SW 1271 (cell line): ENCODE results near the gene RDH14.

ENCODE experiments used
- DNase-seq, 2 experiments: peaks; one replicate each; lab custom pipeline; 2025; lab: John Stamatoyannopoulos, UW

RDH14 gene

DNA sequence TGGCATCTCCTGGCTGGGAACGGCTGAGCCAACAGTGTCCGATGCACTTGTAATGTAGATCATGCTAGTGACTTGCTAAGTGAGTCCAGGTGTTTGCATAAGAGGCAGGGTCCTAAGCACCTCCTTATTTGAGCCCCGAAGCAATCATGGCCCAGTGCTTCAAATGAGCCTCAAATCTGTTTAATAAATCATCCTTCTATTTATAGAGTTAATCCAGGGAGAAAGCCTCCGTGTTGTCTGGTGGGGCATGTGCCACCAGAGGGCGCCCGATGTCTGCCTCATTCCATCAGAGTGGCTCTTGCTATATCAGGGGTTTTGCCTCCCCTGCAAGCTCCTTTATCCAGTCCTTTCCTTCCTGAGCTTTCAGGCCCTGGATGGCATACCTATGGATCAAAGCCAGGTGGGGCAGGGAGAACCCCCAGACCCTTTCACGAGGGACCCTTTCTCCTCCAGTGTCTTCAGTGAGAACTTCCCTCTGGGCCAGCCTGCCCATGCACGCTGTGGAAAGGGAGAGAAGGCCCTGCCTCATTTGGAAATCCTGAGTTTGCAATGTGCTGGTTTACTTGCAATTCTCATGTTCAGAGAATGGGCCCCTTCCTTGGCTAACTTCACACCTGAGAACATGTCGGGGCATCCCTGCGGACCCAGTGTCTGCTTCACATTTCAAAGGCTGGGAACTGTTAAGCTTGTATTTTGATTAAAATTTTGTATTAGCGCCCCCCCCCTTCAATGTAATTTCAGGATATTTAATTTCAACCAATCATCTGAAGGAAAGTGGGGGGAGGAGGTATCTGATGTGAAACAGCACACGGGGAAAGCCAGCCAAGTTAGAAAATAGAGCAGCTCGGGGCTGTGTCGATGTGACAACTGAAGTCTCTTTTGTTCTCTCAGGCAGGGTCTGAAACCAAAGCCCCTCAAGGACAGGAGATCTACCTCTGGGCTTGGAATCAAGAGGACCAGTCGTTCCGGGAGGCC is 39.7 kb downstream of the RDH14 start:
- DNase-seq = peak; percentile 18 to 71

DNA sequence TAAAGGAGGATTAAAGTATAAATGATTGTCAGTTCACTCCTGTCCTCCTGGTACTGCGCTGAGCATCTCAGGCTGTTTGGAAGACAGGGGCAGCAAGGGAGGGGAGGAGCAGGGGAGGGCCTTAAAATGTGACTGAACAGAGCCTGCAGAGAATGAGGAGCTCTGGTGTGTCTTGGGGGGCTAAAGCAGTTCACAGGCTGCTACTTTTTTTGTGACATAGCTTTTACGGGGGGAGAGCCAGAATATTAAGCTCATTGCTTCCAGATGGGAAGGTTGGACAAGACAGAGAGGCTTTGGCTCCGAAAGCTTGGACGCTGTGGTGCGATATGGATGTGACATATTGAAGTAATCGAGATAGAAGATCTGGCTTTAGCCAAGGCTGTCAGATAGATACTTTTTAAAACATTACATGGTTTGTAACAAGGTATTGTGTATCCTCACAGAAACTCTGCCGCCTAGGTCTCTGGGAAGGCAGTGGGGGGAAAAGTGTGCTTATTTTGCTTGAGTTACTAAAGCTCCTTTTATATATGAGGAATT is 40.5 kb downstream of the RDH14 start:
- no peak for DNase-seq

DNA sequence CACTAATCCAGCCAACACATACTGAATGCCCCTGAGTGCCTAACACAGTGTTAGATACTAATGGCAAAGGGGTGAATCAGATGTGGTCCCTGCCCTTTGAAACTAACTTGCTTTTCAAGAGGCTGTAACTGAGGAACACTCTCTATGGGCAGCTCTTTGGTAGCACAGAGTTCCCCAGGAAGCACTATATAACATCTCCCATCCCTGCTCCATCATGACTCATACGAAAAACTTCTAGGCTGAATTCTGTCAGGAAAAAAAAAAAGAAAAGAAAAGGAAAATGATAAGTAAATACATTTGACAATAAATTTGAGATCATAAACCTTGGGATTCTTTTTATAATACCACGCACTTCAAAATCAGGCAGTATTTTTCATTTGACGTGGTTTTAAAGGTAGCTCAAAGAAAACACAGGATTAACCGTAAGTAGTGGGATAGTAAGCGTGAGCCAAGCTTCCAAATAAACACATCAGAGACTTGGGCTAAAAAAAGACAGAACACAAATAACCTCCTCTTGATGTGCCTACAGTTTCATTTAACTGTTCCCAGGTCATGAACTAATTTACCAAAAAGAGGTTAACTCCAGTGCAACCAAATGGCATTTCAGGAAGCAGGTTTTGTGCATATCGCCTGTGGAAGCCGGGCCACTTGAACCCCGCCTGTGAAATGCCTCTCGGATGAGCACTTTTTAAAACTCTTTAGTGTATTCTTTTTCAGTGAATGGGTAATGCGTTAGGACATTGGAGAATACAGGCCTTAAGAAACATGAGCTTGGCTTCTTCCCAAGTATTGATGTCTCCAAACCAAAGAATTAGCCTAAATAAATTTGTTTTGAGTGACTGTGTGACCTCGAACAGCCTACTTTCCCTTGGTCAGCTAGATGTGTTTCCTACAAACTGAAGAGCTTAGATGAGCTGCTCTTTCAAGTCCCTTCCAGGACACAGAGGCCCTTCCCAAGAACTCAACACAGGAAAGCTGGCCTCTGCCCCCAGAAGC is 42.0 kb downstream of the RDH14 start:
- DNase-seq = peak in 1 of 2 experiments; percentile 16

DNA sequence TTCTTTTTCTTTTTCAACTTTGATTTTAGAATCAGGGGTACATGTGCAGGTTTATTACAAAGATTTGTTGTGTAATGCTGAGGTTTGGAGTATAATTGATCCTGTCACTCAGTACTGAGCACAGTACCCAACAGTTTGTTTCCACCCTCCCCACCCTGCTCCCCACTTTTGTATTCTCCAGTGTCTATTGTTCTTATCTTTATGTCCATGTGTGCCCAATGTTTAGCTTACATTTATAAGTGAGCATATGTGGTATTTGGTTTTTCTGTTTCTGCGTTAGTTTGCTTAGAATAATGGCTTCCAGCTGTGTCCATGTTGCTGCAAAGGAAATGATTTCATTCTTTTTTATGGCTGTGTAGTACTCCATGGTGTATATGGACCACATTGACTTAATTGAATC is 43.1 kb downstream of the RDH14 start:
- DNase-seq = no peak

DNA sequence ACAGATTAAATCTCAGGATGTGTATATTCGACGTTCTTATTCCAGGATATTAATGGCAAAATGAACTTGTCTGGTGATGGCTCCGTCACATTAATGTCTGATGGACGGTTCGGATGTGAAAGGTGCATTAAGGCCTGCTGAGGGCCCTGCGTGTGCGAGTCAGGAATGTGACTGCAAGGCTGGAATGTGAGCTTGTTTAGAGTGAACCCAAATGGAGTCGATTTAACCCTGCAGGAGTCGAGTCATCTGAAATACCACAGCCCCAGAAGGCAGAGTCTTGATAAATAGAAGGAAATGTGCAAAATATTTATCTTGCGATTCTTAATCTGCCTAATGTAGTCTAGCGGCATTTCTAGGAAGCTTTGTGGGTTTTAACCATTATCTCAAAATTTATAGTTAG is 44.3 kb downstream of the RDH14 start:
- DNase-seq = no peak

DNA sequence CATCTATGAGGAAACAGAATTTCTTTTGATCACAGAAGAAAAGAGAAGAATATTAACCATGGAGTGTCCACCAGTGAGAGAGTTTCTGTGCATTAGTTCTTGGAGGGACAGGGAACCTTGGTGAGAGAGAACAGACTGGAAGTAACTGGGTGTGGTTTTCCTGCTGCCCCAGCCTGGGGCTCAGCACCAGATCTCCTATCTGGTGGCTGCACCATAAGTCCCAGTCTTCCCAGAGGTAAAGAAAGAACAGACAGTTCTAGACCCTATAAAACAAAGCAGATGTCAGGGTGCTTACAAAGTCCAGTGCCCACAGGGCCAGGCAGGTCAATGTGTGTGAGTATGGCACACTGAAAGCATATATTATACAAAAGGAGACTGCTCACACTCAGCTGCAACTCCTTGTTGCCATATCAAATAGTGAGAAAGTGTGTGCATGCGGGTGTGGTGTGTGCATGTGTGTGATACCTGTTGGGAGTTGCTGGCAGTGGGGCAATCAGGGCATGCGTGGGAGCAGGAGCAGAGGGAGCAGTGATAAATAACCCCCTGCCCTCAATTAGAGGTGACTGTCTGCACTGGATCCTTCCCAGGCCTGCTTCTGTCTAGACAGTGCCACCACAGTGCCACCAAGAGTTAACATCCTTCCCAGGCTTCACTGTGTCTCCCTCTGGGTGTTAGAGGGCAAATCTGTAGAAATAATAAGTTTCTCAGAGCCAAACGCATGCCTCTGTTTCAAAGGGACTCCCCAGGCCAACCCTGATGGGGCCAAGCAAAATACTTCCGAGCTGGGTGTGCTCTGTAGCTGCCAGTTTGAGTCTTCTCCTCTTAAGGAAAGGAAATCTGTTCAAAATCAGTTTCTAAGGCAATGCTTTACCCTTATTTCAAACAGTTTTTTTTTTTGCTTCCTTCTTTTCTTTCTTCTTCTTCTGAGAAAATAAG is 45.7 kb downstream of the RDH14 start:
- DNase-seq = no peak

DNA sequence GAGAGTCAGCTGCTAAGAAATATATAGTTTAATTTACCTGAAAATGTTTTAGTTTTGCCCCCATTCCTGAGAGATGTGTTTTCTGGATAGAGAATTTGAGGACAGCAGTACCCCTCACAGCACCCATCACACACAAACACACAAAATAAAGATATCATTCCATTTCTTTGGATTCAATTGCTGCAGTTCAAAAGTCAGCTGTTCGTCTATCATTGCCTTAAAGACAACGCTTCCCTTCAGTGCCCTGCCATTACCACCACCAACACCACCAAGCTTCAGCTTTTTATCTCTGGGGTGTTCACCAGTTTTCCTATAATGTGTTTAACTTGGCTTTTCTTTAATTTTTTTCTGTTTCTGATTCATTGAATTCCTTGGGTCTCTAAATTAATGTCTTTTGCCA is 49.7 kb downstream of the RDH14 start:
- no peak for DNase-seq

DNA sequence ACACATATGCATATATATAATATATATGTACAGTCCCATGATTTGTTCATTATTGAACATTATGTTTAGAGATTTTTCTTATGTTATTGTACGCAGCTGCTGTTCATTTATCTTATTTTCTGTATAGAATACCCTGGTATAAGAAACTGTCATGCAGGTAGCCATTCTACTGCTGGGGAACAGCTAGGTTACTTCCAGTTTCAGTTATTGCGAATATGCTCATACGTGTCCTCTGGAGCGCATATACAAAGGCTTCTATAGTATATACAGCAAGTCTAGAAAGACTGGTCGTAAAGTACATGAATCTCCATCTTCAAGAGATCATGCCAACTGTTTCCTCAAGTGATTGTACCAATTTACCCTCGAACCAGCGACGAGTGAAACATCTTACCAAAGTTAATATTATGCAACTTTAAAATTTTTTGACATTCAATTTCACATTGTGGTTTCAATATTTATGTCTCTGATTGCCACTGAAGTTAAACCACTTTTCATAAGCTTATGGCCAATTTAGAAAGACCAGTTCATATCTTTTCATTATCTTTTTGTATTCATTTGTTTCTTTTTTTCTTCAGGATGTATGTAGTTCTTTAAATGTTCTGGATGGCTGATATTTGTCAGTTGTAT is 53.5 kb downstream of the RDH14 start:
- DNase-seq = no peak

DNA sequence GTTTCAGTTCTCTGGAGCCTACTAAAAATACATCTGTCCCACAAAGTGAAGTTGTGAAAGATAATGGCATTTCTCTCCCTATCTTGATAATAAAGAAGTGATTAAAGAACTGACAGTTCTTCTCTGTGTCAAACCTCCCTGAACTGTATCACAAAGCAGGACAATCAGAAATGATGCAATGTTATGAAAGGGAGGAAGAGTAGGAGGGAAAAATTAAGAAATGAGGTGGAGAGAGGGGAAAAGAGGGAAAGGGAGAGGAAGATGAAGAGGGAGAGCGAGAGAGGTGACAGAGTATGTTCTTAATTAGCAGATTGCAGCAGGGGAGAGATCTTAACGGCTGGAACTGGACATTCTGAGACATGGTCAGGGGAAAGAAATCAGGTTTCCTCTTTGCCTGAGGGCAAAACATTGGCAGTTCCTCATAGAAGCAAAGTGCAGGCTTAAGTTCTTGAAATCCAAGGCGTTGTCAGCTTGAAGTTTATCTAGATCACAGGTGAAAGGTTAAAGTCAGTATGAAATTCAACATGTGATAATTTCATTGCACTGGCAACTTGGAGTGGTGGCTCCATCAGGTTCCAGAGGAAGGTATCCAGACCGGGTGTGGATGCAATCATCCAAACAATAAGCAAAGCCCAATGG is 54.6 kb downstream of the RDH14 start:
- DNase-seq = no peak
